H1 (cell line): ENCODE results near the gene P2RX6. TPM values are rescaled to one million over a fixed set of nuclear protein-coding genes. Genes with fewer than 3 reads are reported as not detected.

ENCODE experiments used
- EZH2 ChIP-seq: fragments of 200-600 bp; sonication (generic); IDR thresholded peaks from 2 replicates; pipeline ENCODE4 v1.7.1; 2012; ENCODE audit warnings: low read depth, mild to moderate bottlenecking, moderate library complexity, low read length, inconsistent platforms; ENCODE audit not compliant: severe bottlenecking
- GABPA ChIP-seq: IDR thresholded peaks from 2 replicates; pipeline ENCODE4 v1.6.1; 2011; ENCODE audit warnings: mild to moderate bottlenecking, low read length, moderate library complexity, borderline replicate concordance; ENCODE audit not compliant: insufficient read depth
- GTF2F1 ChIP-seq: IDR thresholded peaks from 2 replicates; pipeline ENCODE4 v1.6.1; 2012; ENCODE audit warnings: low read depth, low read length, improper control_type of control experiment, borderline replicate concordance
- NRF1 ChIP-seq: IDR thresholded peaks from 2 replicates; pipeline ENCODE4 v1.6.1; 2011; ENCODE audit warnings: mild to moderate bottlenecking, low read depth, low read length, improper control_type of control experiment
- RAD21 ChIP-seq, 2 experiments: IDR thresholded peaks in 1 of 2; conservative IDR thresholded peaks in 1 of 2; 2 replicates each; pipeline ENCODE4 v1.6.1; 2011; ENCODE audit warnings: low read depth in 2 of 2, low read length in 2 of 2, improper control_type of control experiment in 1 of 2, inconsistent platforms in 1 of 2, mild to moderate bottlenecking in 1 of 2, moderate library complexity in 1 of 2
- RFX5 ChIP-seq: IDR thresholded peaks from 2 replicates; pipeline ENCODE4 v1.6.1; 2011; ENCODE audit warnings: low read depth, low read length, improper control_type of control experiment, borderline replicate concordance
- SP4 ChIP-seq: IDR thresholded peaks from 2 replicates; pipeline ENCODE4 v1.6.1; 2012; ENCODE audit warnings: low read length, inconsistent platforms
- TAF1 ChIP-seq: IDR thresholded peaks from 2 replicates; pipeline ENCODE4 v1.6.1; 2011; ENCODE audit warnings: mild to moderate bottlenecking, low read depth, low read length
- polyA plus RNA-seq, 7 experiments: library from polyadenylated mRNA; depleted of rRNA in 3 of 7; stranded (reverse) in 5 of 7; unstranded in 2 of 7; fragments of >200 nt in 5 of 7; fragments of 200-250 nt in 2 of 7; gene quantifications; 1 replicate in 5 of 7; 2 replicates in 1 of 7; 4 replicates in 1 of 7; pipeline versions ENCODE4 v1.2.1 to v1.2.3, GENCODE V29; 2011 to 2013; ENCODE audit warnings: missing spikeins in 2 of 7, mixed read lengths in 2 of 7
- total RNA-seq: library from RNA; stranded (reverse); fragmentation: NEBNext Ultra II Directional; extraction: Animal tissue kit (Norgen Biotek cat#: 25700); gene quantifications from 2 replicates; pipeline ENCODE4 v1.2.1, GENCODE V29; 2021

The P2RX6 gene
- total and polyA plus RNA-seq, 2 of the 8 experiments (the other 6 are each of a cell fraction or from before 2014, with no cell fraction given): 0.09 TPM; not detected in 1

GRCh38 chr22:21051145-21051830 lies 36.3 kb downstream of the P2RX6 start (continued):
- TF ChIP-seq NRF1 (no peak), GABPA (no peak), TAF1 (no peak), RFX5 (no peak), RAD21 (IDR thresholded peaks at IDR 0.05 in 1 of 2, conservative IDR thresholded peaks at IDR 0.05 in 1 of 2; ENCODE audit: low read depth in 2 of 2, low read length in 2 of 2) (no peak), EZH2 (no peak), GTF2F1 (no peak), SP4 (no peak)
